Measurements from ENCODE around the gene CTNNB1. TPM values are rescaled to one million over a fixed set of nuclear protein-coding genes. Genes with fewer than 3 reads are reported as not detected.

The CTNNB1 gene
- total and polyA plus RNA-seq, 2 of the 8 experiments (the other 6 are each of a cell fraction or from before 2014, with no cell fraction given): 356 to 579 TPM

DNA sequence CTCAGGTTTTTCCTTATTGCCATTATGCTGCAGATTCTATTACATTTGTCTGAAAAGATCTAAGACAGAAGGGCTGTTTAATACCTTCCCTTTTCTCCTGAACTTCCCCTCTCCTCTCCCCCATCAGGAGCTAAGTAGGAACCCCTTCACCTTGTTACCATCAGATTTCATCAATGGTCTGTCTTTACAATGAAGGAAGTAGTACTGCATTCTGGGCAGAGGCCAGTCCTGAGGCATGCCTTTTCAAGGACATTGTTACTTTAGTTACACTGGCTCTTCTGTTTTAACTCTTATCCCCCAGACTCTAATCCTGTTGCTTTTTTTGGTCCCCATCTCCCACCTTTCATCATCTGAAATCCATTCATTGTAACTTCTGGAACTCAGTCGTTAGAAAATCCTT, 8.1 kb downstream of the CTNNB1 start:
- Histone ChIP-seq H2BK120ac (replicated peaks; ENCODE audit: low read depth, low read length) (no peak overlapping the region), H2AK5ac (ENCODE audit: low read depth, low read length) (no peak overlapping the region), H3K9me3 (ENCODE audit: insufficient read depth in 2 of 2, low read depth in 1 of 2, low read length in 1 of 2) (no peaks in the 10 kb centered on the region), H3K27ac (ENCODE audit: low read depth, low read length) (no peak overlapping the region), H3K56ac (replicated peaks; ENCODE audit: insufficient read length, low read depth, low read length) (no peak overlapping the region), H3K4ac (replicated peaks; ENCODE audit: insufficient read length, low read depth, low read length) (no peak overlapping the region), H2AFZ (ENCODE audit: low read length) (no peak overlapping the region), H2BK12ac (ENCODE audit: low read depth, low read length) (no peak overlapping the region), H4K5ac (ENCODE audit: insufficient read length, low read depth, low read length) (no peak overlapping the region), H3K79me2 (ENCODE audit: control insufficient read depth in 1 of 2, insufficient read depth in 2 of 2, low read length in 2 of 2) (peaks cover 71 to 99% of the 10 kb centered on the region in 2 experiments), H4K91ac (replicated peaks; ENCODE audit: insufficient read length, low read length) (no peak overlapping the region), H4K8ac (ENCODE audit: extremely low read depth, insufficient read depth, low read length) (no peak overlapping the region), H3K9ac (replicated peaks in 1 of 4; ENCODE audit: extremely low read depth in 1 of 4, low read depth in 3 of 4, low read length in 3 of 4) (no peak overlapping the region), H3K4me2 (ENCODE audit: insufficient read depth in 1 of 2, low read depth in 2 of 2, low read length in 2 of 2) (peak overlapping the region; percentile 12 to 25; a peak in 2 of 4 replicates), H4K20me1 (replicated peaks in 1 of 2; ENCODE audit: control insufficient read depth in 1 of 2, insufficient read depth in 2 of 2, low read length in 2 of 2) (peaks cover 36 to 49% of the 10 kb centered on the region in 2 experiments), H3K18ac (ENCODE audit: extremely low read depth, low read length) (no peak overlapping the region), H3K79me1 (ENCODE audit: low read depth, low read length) (no peaks in the 10 kb centered on the region), H2BK5ac (ENCODE audit: low read depth, low read length) (no peak overlapping the region), H2BK15ac (ENCODE audit: low read length) (no peak overlapping the region), H3K14ac (ENCODE audit: insufficient read length) (no peak overlapping the region), H3K4me1 (replicated peaks in 1 of 4; ENCODE audit: control insufficient read depth in 3 of 4, insufficient read depth in 4 of 4, low read length in 3 of 4) (peaks cover 0 to 25% (median 13%) of the 10 kb centered on the region in 4 experiments; a peak in 6 of 7 replicates), H3K36me3 (ENCODE audit: control insufficient read depth in 2 of 4, insufficient read depth in 4 of 4, low read length in 3 of 4) (peaks cover 0 to 3% (median 0%) of the 10 kb centered on the region in 4 experiments; a peak in 1 of 8 replicates), H3K4me3 (ENCODE audit: extremely low read depth in 1 of 4, insufficient read depth in 2 of 4, low read depth in 3 of 4, low read length in 4 of 4) (no peak overlapping the region; a peak in 1 of 8 replicates), H2BK20ac (ENCODE audit: low read length) (no peak overlapping the region), H3K23me2 (ENCODE audit: low read depth, low read length) (no peaks in the 10 kb centered on the region), H3K23ac (ENCODE audit: insufficient read length) (no peak overlapping the region), H3K27me3 (replicated peaks in 1 of 4; ENCODE audit: control insufficient read depth in 3 of 4, extremely low read depth in 1 of 4, insufficient read depth in 3 of 4, low read length in 3 of 4) (no peaks in the 10 kb centered on the region)
- ChIA-PET CTCF (ENCODE audit: partially characterized antibody) (interaction anchor here (0.6 to 1.2 kb wide), 3 partner anchors 359 to 752 kb away, joined by 3 to 4 read pairs (median 3); no protein-coding TSS in a partner anchor), POLR2A (ENCODE audit: partially characterized antibody) (interaction anchor here (0.6 to 1.6 kb wide), 3 partner anchors 8 to 154 kb away, joined by 3 to 14 read pairs (median 3); partner anchors contain the start of gene CTNNB1)
- DNase-seq (ENCODE audit: low read depth in 1 of 2, low spot score in 2 of 2): no peak
- FAIRE-seq: no peak
- TF ChIP-seq FOSL1 (IDR thresholded peaks at IDR 0.05; ENCODE audit: insufficient read depth, low read depth, low read length) (no peak), KDM1A (IDR thresholded peaks at IDR 0.05; ENCODE audit: borderline replicate concordance, low read length) (no peak), POU5F1 (IDR thresholded peaks at IDR 0.05; ENCODE audit: low read depth, low read length) (no peak), RAD21 (IDR thresholded peaks at IDR 0.05 in 1 of 2, conservative IDR thresholded peaks at IDR 0.05 in 1 of 2; ENCODE audit: low read depth in 2 of 2, low read length in 2 of 2) (no peak), CTBP2 (IDR thresholded peaks at IDR 0.05; ENCODE audit: borderline replicate concordance, insufficient read depth, insufficient read length, low read length) (no peak), ZNF274 (IDR thresholded peaks at IDR 0.05; ENCODE audit: borderline replicate concordance, extremely low read depth, low read length) (no peak), TAF7 (optimal IDR thresholded peaks at IDR 0.05; ENCODE audit: borderline replicate concordance, low read depth, low read length) (no peak), TEAD4 (IDR thresholded peaks at IDR 0.05; ENCODE audit: low read depth, low read length) (no peak), SP2 (IDR thresholded peaks at IDR 0.05; ENCODE audit: low read length) (no peak), NRF1 (IDR thresholded peaks at IDR 0.05; ENCODE audit: low read depth, low read length) (no peak), CBX5 (IDR thresholded peaks at IDR 0.05; ENCODE audit: low read depth, low read length) (no peak)
- TF ChIP-seq, protein P1, sequence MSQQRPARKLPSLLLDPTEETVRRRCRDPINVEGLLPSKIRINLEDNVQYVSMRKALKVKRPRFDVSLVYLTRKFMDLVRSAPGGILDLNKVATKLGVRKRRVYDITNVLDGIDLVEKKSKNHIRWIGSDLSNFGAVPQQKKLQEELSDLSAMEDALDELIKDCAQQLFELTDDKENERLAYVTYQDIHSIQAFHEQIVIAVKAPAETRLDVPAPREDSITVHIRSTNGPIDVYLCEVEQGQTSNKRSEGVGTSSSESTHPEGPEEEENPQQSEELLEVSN (IDR thresholded peaks at IDR 0.05): no peak
- WGBS, 2 experiments (ENCODE audit: extremely low coverage in 1 of 2, insufficient coverage in 1 of 2, insufficient read length in 1 of 2, insufficient replicate concordance in 2 of 2, low coverage in 1 of 2, low lambda C conversion rate in 2 of 2, missing lambda C conversion rate in 1 of 2): 50% methylated on average over 1 of the region's 1 CpG; no CpG with 5 or more reads in 1 of the 2 experiments

Measured in H1 (cell line).